AG04450 (cell line): ENCODE data around the gene RXRB. TPM values are rescaled to one million over a fixed set of nuclear protein-coding genes. Genes with fewer than 3 reads are reported as not detected.

Source experiments
- CTCF ChIA-PET: fragments of 300-600, 350-600 bp; formaldehyde crosslinking; extraction: SDS; loops from one replicate; lab custom pipeline; 2022; ENCODE audit warnings: antibody characterized with exemption, inconsistent platforms; lab: Charles Lee
- POLR2A ChIA-PET: fragments of 350-600 bp; formaldehyde crosslinking; extraction: SDS; loops from one replicate; lab custom pipeline; 2021; ENCODE audit warnings: antibody characterized with exemption, inconsistent platforms; lab: Yijun Ruan, JAX
- DNase-seq: peaks from one replicate; pipeline ENCODE4 v3.0.0-alpha.2; 2011; ENCODE audit warnings: low read depth, low spot score
- H3K27ac ChIP-seq: one replicate; pipeline ENCODE4 v1.5.1; 2012; ENCODE audit warnings: low read depth, low read length, control low read depth
- H3K27me3 ChIP-seq: one replicate; pipeline ENCODE4 v1.6.0; 2012; ENCODE audit warnings: low read length; ENCODE audit not compliant: control insufficient read depth, insufficient read depth
- H3K4me3 ChIP-seq: 2 replicates; pipeline ENCODE4 v1.5.1; 2011; ENCODE audit warnings: mild to moderate bottlenecking, low read depth, low read length, control low read depth
- H3K9me3 ChIP-seq: 2 replicates; pipeline ENCODE4 v1.5.1; 2012; ENCODE audit warnings: low read length; ENCODE audit not compliant: control insufficient read depth, insufficient read depth
- polyA plus RNA-seq: library from polyadenylated mRNA; depleted of rRNA; stranded (reverse); fragments of >200 nt; gene quantifications from 2 replicates; pipeline ENCODE4 v1.2.3, GENCODE V29; 2011
- TF ChIP-seq, protein P1 (sequence below): IDR thresholded peaks from 2 replicates; pipeline ENCODE4 v1.5.1; 2011; ENCODE audit warnings: low read depth, low read length, control low read depth, inconsistent platforms

RXRB gene
- polyA plus RNA-seq, 1 experiment: 38.5 TPM

GRCh38 chr6:33247977-33248642, 47.6 kb upstream of the RXRB start:
- peak; percentile 66 for DNase-seq
- Histone ChIP-seq H3K9me3 (no peaks in the 10 kb centered on the region), H3K4me3 (peak overlapping the region; percentile 67), H3K27ac (peak overlapping the region; percentile 97), H3K27me3 (peaks cover 2% of the 10 kb centered on the region)
- ChIA-PET POLR2A (interaction anchor here (0.7 to 3.7 kb wide), 8 partner anchors 12 to 362 kb away, joined by 3 to 52 read pairs (median 8); partner anchors contain the start of genes B3GALT4, HSD17B8, RING1 and RPS18), CTCF (interaction anchor here (0.6 to 4.7 kb wide), 44 partner anchors 8 to 409 kb away, joined by 3 to 72 read pairs (median 4); partner anchors contain the start of genes COL11A2, HLA-DMA, PSMB9 and RING1)
- TF ChIP-seq, protein P1, sequence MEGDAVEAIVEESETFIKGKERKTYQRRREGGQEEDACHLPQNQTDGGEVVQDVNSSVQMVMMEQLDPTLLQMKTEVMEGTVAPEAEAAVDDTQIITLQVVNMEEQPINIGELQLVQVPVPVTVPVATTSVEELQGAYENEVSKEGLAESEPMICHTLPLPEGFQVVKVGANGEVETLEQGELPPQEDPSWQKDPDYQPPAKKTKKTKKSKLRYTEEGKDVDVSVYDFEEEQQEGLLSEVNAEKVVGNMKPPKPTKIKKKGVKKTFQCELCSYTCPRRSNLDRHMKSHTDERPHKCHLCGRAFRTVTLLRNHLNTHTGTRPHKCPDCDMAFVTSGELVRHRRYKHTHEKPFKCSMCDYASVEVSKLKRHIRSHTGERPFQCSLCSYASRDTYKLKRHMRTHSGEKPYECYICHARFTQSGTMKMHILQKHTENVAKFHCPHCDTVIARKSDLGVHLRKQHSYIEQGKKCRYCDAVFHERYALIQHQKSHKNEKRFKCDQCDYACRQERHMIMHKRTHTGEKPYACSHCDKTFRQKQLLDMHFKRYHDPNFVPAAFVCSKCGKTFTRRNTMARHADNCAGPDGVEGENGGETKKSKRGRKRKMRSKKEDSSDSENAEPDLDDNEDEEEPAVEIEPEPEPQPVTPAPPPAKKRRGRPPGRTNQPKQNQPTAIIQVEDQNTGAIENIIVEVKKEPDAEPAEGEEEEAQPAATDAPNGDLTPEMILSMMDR: peak; percentile 92

DNA sequence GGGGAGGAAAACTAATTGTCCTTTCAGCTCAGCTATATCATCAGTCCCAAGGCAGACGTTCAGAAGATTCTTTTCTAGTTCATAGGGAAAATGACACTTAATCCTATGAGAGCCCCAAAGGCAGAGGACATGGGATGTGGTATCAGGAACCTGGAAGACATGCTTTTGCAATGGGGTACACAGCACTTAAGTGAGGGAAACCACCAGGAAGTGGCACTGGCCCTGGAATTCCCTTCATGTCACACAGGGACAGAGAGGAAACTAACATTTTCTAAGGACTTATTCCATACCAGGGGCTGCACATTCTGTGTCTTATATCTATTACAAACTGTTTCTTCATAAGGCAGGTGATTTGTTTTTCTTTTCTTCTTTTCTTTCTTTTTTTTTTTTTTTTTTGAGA, 43.0 kb upstream of the RXRB start:
- DNase-seq: no peak
- ChIA-PET CTCF (no interaction called here), POLR2A (interaction anchor here (0.7 kb wide), 2 partner anchors 259 to 272 kb away, joined by 4 read pairs; no protein-coding TSS in a partner anchor)
- H3K4me3 ChIP-seq: no peak overlapping the region
- TF ChIP-seq, protein P1: no peak
- H3K27me3 ChIP-seq: peaks cover 14% of the 10 kb centered on the region
- no peak overlapping the region for H3K27ac ChIP-seq
- H3K9me3 ChIP-seq: no peaks in the 10 kb centered on the region

- H3K4me3 ChIP-seq: no peak overlapping the region
- TF ChIP-seq, protein P1: no peak
- POLR2A ChIA-PET: no interaction called here
- DNase-seq: no peak
- CTCF ChIA-PET: no interaction called here
- no peaks in the 10 kb centered on the region for H3K9me3 ChIP-seq
- no peak overlapping the region for H3K27ac ChIP-seq
- H3K27me3 ChIP-seq: peaks cover 20% of the 10 kb centered on the region
These were observed 41.5 kb upstream of the RXRB start for GRCh38 chr6:33241968-33242367.

GRCh38 chr6:33237741-33238140, 37.3 kb upstream of the RXRB start:
- TF ChIP-seq, protein P1: no peak
- Histone ChIP-seq H3K27ac (no peak overlapping the region), H3K27me3 (peaks cover 33% of the 10 kb centered on the region), H3K9me3 (no peaks in the 10 kb centered on the region), H3K4me3 (no peak overlapping the region)
- ChIA-PET CTCF (interaction anchor here (8.3 kb wide), 1 partner anchor 11 kb away, joined by 48 read pairs; no protein-coding TSS in a partner anchor), POLR2A (no interaction called here)
- no peak for DNase-seq

- DNase-seq: no peak
- H3K27me3 ChIP-seq: peaks cover 36% of the 10 kb centered on the region
- no peaks in the 10 kb centered on the region for H3K9me3 ChIP-seq
- no peak overlapping the region for H3K4me3 ChIP-seq
- POLR2A ChIA-PET: no interaction called here
- TF ChIP-seq, protein P1: no peak
- no peak overlapping the region for H3K27ac ChIP-seq
- CTCF ChIA-PET: interaction anchor here (8.3 kb wide), 1 partner anchor 12 kb away, joined by 48 read pairs; no protein-coding TSS in a partner anchor
These were observed 36.4 kb upstream of the RXRB start for GRCh38 chr6:33236852-33237251.
